OCI-LY1 (cell line): ENCODE data around the gene MAML2.

ENCODE experiments used
- H2AFZ ChIP-seq: fragments of 200-600 bp; sonication (generic), shearing (Covaris generic); 2 replicates; pipeline ENCODE4 v1.6.0; 2014; ENCODE audit warnings: antibody characterized with exemption, mild to moderate bottlenecking, low read length
- H3F3A ChIP-seq: fragments of 200-600 bp; sonication (generic), shearing (Covaris generic); 2 replicates; pipeline ENCODE4 v1.6.0; 2014; ENCODE audit warnings: mild to moderate bottlenecking, antibody characterized with exemption, low read length, moderate library complexity; ENCODE audit not compliant: insufficient read depth
- H3K27ac ChIP-seq: fragments of 200-600 bp; sonication (generic); 2 replicates; pipeline ENCODE4 v1.5.1; 2014; ENCODE audit warnings: low read length, mixed run types, mild to moderate bottlenecking, low read depth; ENCODE audit not compliant: poor library complexity, severe bottlenecking
- H3K27me3 ChIP-seq: fragments of 200-600 bp; sonication (generic); 2 replicates; pipeline ENCODE4 v1.6.0; 2014; ENCODE audit warnings: antibody characterized with exemption, mild to moderate bottlenecking, low read length, moderate library complexity; ENCODE audit not compliant: insufficient read depth
- H3K36me3 ChIP-seq: fragments of 200-600 bp; sonication (generic); 2 replicates; pipeline ENCODE4 v1.6.1; 2014; ENCODE audit warnings: mild to moderate bottlenecking, antibody characterized with exemption, low read length, moderate library complexity, mixed read lengths; ENCODE audit not compliant: insufficient read depth
- H3K4me1 ChIP-seq: fragments of 200-600 bp; sonication (generic); 2 replicates; pipeline ENCODE4 v1.5.1; 2014; ENCODE audit warnings: mild to moderate bottlenecking, low read length, moderate library complexity; ENCODE audit not compliant: insufficient read depth, severe bottlenecking
- H3K4me2 ChIP-seq: fragments of 200-600 bp; sonication (generic), shearing (Covaris generic); 2 replicates; pipeline ENCODE4 v1.6.1; 2014; ENCODE audit warnings: low read length
- H3K4me3 ChIP-seq: fragments of 200-600 bp; sonication (generic); 2 replicates; pipeline ENCODE4 v1.5.1; 2014; ENCODE audit warnings: low read length, low read depth, mild to moderate bottlenecking, mixed read lengths; ENCODE audit not compliant: poor library complexity, severe bottlenecking
- H3K79me2 ChIP-seq: fragments of 200-600 bp; shearing (Covaris generic); 2 replicates; pipeline ENCODE4 v1.6.1; 2016; ENCODE audit warnings: mixed run types, low read length, mixed read lengths; ENCODE audit not compliant: insufficient read depth
- H3K9ac ChIP-seq: fragments of 200-600 bp; sonication (generic), shearing (Covaris generic); 2 replicates; pipeline ENCODE4 v1.6.1; 2014; ENCODE audit warnings: mild to moderate bottlenecking, low read length, mixed read lengths
- H3K9me2 ChIP-seq: fragments of 200-600 bp; sonication (generic), shearing (Covaris generic); 2 replicates; pipeline ENCODE4 v1.6.1; 2014; ENCODE audit warnings: low read depth, mild to moderate bottlenecking, low read length, mixed read lengths
- H3K9me3 ChIP-seq: fragments of 200-600 bp; shearing (Covaris generic); 2 replicates; pipeline ENCODE4 v1.6.1; 2014; ENCODE audit warnings: low read length, mixed read lengths
- H4K20me1 ChIP-seq: fragments of 200-600 bp; sonication (generic), shearing (Covaris generic); 2 replicates; pipeline ENCODE4 v1.6.0; 2016; ENCODE audit warnings: mild to moderate bottlenecking, low read length; ENCODE audit not compliant: insufficient read depth
- EZH2 ChIP-seq: fragments of 200-600 bp; sonication (generic), shearing (Covaris generic); IDR thresholded peaks from 2 replicates; pipeline ENCODE4 v1.8.0; 2017; ENCODE audit warnings: borderline replicate concordance, mixed run types, mild to moderate bottlenecking, antibody characterized with exemption, low read length, moderate library complexity, mixed read lengths
- TF ChIP-seq, protein P1 (sequence below): fragments of 200-600 bp; sonication (generic), shearing (Covaris generic); IDR thresholded peaks from 2 replicates; pipeline ENCODE4 v1.5.1; 2017; ENCODE audit warnings: mild to moderate bottlenecking, antibody characterized with exemption, low read length, moderate library complexity, mixed read lengths

MAML2 gene

DNA sequence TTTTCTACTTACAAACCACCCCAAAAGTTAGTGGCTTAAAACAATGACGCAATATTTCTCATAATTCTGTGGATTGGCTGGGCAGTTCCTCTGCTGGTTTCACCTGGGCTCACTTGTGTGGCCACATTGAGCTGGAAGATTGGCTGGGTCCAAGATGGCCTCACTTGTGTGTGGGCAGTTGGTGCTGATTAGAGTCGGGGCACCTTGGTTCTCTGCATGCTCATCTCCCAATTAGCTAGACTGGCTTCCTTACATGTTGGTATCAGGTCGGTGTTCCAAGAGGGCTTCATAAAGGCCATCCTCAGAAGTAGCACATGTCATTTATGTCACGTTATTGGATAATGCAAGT lies 12.5 kb downstream of the MAML2 start:
- no peaks in the 10 kb centered on the region for H3K9me2 ChIP-seq
- no peak overlapping the region for H3K9ac ChIP-seq
- H3K4me1 ChIP-seq = peaks cover 10% of the 10 kb centered on the region
- H3K27ac ChIP-seq = no peak overlapping the region
- no peak overlapping the region for H3K4me3 ChIP-seq
- no peaks in the 10 kb centered on the region for H3K9me3 ChIP-seq
- H2AFZ ChIP-seq = no peak overlapping the region
- H3F3A ChIP-seq = no peaks in the 10 kb centered on the region
- TF ChIP-seq, protein P1, sequence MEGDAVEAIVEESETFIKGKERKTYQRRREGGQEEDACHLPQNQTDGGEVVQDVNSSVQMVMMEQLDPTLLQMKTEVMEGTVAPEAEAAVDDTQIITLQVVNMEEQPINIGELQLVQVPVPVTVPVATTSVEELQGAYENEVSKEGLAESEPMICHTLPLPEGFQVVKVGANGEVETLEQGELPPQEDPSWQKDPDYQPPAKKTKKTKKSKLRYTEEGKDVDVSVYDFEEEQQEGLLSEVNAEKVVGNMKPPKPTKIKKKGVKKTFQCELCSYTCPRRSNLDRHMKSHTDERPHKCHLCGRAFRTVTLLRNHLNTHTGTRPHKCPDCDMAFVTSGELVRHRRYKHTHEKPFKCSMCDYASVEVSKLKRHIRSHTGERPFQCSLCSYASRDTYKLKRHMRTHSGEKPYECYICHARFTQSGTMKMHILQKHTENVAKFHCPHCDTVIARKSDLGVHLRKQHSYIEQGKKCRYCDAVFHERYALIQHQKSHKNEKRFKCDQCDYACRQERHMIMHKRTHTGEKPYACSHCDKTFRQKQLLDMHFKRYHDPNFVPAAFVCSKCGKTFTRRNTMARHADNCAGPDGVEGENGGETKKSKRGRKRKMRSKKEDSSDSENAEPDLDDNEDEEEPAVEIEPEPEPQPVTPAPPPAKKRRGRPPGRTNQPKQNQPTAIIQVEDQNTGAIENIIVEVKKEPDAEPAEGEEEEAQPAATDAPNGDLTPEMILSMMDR = no peak
- no peak for TF ChIP-seq EZH2
- no peaks in the 10 kb centered on the region for H4K20me1 ChIP-seq
- H3K79me2 ChIP-seq = no peaks in the 10 kb centered on the region
- no peaks in the 10 kb centered on the region for H3K36me3 ChIP-seq
- no peaks in the 10 kb centered on the region for H3K27me3 ChIP-seq
- H3K4me2 ChIP-seq = no peak overlapping the region

DNA sequence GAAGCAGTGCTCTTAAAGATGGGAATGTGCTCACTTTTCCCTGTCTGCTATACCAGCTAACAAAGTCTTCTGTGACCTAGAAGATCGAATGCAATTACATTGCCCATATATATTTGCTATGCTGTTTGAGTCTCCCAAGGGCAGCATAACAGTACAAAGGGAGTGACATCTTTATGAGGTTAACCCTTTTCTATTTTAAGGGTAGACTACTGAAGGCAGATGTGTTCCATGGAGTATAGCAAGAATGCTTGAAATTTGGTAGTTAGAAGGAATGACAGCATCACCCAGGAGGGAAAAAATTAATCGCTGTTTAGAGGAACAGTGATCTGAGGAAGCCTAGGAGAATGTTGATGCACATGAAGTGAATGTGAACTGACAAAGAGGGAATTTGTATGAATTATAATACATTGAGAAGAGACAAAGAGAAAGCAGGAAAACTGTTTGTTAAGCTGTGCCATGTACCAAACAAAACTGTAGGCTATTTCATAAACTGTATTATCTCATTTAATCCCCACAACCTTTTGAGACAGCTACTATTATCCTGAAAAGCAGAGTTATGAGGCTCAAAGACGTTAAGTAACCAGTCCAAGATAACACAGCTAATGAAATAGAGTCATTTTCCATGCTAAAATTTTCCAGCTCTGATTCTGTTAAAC lies 13.0 kb downstream of the MAML2 start:
- Histone ChIP-seq H3K9me3 (no peaks in the 10 kb centered on the region), H3K4me3 (no peak overlapping the region), H3F3A (no peaks in the 10 kb centered on the region), H3K36me3 (no peaks in the 10 kb centered on the region), H3K27ac (no peak overlapping the region), H2AFZ (no peak overlapping the region), H3K4me1 (peaks cover 13% of the 10 kb centered on the region), H3K9ac (no peak overlapping the region), H3K4me2 (no peak overlapping the region), H3K9me2 (no peaks in the 10 kb centered on the region), H3K27me3 (no peaks in the 10 kb centered on the region), H3K79me2 (no peaks in the 10 kb centered on the region), H4K20me1 (no peaks in the 10 kb centered on the region)
- TF ChIP-seq, protein P1 = no peak
- no peak for TF ChIP-seq EZH2

DNA sequence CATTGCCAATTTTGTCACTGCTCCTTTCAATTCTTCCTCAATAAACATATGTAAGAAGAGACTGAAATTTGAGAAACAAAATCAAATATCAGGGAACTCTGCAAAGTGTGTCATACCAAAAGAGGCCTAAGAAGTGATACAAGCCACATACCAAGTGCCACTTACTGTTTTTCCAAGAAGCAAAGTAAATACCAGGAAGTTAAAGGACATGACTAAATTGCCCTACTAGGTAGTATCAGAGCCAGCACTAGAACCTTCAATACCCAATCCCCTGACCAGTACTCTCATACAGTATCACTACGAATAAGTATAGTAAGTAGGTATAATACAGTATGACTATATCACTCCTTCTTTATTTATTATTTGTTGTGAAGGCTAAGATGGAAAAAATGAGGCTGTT lies 13.6 kb downstream of the MAML2 start:
- TF ChIP-seq, protein P1 = no peak
- no peak for TF ChIP-seq EZH2
- Histone ChIP-seq H3K9me3 (no peaks in the 10 kb centered on the region), H3K4me2 (no peak overlapping the region), H3F3A (no peaks in the 10 kb centered on the region), H2AFZ (no peak overlapping the region), H3K27me3 (no peaks in the 10 kb centered on the region), H3K79me2 (no peaks in the 10 kb centered on the region), H3K27ac (no peak overlapping the region), H3K36me3 (no peaks in the 10 kb centered on the region), H3K9me2 (no peaks in the 10 kb centered on the region), H3K4me3 (no peak overlapping the region), H4K20me1 (no peaks in the 10 kb centered on the region), H3K4me1 (peaks cover 14% of the 10 kb centered on the region), H3K9ac (no peak overlapping the region)
